Ectodermal cell (in vitro differentiated cells): Measurements from ENCODE around the gene RANGRF. TPM values are rescaled to one million over a fixed set of nuclear protein-coding genes. Genes with fewer than 3 reads are reported as not detected.
"Not testable (repeated sequence)": the region's sequence is repeated elsewhere in the genome, so short reads cannot be mapped to it uniquely, and the experiment has no call there.

Source experiments
- H3K27ac ChIP-seq: 2 replicates; pipeline ENCODE4 v1.7.0; 2013; ENCODE audit warnings: mild to moderate bottlenecking, low read depth, low read length; ENCODE audit not compliant: insufficient read depth, poor library complexity, severe bottlenecking
- H3K27me3 ChIP-seq: 2 replicates; pipeline ENCODE4 v1.7.0; 2013; ENCODE audit warnings: mild to moderate bottlenecking, low read length; ENCODE audit not compliant: insufficient read depth, control insufficient read depth, poor library complexity, severe bottlenecking
- H3K36me3 ChIP-seq: one replicate; pipeline ENCODE4 v1.7.0; 2013; ENCODE audit warnings: low read length; ENCODE audit not compliant: control insufficient read depth, insufficient read depth
- H3K4me1 ChIP-seq: one replicate; pipeline ENCODE4 v1.7.0; 2013; ENCODE audit warnings: low read length; ENCODE audit not compliant: control insufficient read depth, insufficient read depth
- H3K4me3 ChIP-seq: 2 replicates; pipeline ENCODE4 v1.7.0; 2013; ENCODE audit warnings: low read depth, low read length, control low read depth; ENCODE audit not compliant: insufficient read depth
- H3K9me3 ChIP-seq: 2 replicates; pipeline ENCODE4 v1.7.0; 2013; ENCODE audit warnings: mild to moderate bottlenecking, low read length, moderate library complexity; ENCODE audit not compliant: control insufficient read depth
- WGBS, 2 experiments: methylation state at CpG; one replicate each; pipeline ENCODE4 v1.1.7; 2013; ENCODE audit warnings: missing lambda C conversion rate in 2 of 2; 5-methylcytosine and 5-hydroxymethylcytosine counted together
- polyA plus RNA-seq, 4 experiments: library from polyadenylated mRNA; stranded (reverse); fragments of 50-300 nt; gene quantifications; one replicate each; pipeline ENCODE4 v1.2.3, GENCODE V29; 2013

RANGRF gene, protein sequence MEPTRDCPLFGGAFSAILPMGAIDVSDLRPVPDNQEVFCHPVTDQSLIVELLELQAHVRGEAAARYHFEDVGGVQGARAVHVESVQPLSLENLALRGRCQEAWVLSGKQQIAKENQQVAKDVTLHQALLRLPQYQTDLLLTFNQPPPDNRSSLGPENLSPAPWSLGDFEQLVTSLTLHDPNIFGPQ
- polyA plus RNA-seq (2013, experiment 1 of 4): 48.0 TPM
- 40.6 TPM for polyA plus RNA-seq (2013, experiment 2 of 4)
- 34.6 TPM for polyA plus RNA-seq (2013, experiment 3 of 4)
- 34.6 TPM for polyA plus RNA-seq (2013, experiment 4 of 4)

DNA sequence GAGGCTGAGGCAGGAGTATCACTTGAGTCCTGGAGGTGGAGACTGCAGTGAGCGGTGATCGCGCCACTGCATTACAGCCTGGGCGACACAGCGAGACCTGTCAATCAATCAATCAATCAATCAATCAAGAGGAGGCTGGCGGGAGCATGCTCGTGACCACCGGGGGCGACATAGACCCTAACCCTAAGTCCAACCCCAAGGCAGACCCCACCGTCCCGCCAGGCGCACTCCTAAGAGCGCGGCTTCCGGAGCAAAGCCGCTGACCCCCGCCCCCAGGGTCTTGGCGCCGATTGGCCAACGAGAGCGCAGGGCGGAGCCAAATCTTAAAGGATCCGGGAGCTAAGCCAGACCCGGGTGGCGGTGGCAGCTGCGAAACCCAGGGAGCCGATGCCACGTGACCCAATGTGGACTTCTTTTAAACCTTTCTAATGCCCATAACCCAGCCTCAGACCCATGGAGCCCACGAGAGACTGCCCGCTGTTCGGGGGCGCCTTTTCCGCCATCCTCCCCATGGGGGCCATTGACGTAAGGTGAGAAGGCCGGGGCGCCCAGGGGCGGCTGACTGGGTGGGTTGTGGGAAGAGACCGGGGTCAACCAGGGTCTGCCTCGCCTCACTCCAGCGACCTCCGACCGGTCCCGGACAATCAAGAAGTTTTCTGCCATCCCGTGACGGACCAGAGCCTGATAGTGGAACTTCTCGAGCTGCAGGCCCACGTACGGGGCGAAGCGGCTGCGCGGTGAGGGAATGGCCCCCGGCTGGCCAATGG lies at the start of gene RANGRF:
Gene RANGRF (plus strand): TSS at position 335 of the 767 bp plus-strand sequence. CDS start 119 bp downstream, at position 454.
- H3K27ac ChIP-seq: peak within 1 kb of the TSS; percentile 74

DNA sequence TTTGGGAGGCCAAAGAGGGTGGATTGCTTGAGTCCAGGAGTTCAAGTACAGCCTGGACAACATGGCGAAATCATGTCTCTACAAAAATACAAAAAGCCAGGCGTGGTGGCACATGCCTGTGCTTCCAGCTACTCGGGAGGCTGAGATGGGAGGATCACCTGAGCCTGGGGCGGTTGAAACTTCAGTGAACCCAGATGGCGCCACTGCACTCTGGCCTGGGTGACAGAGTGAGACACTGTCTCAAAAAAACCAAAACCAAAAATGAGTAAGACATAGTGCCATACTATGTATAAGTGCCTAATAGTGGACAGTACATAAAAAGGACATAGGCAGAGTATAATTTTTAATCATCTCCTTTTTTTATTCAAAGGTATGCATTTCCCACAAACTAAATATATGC lies 44.6 kb upstream of the RANGRF start:
- Histone ChIP-seq H3K4me3 (no peak overlapping the region), H3K27ac (no peak overlapping the region), H3K4me1 (no peaks in the 10 kb centered on the region), H3K9me3 (no peaks in the 10 kb centered on the region), H3K27me3 (no peaks in the 10 kb centered on the region), H3K36me3 (no peaks in the 10 kb centered on the region)
- WGBS, 2 experiments: 89 to 94% methylated on average over 5 of the region's 5 CpGs

More for the DNA sequence above, at the start of gene RANGRF:
- Histone ChIP-seq H3K4me3 (peak within 1 kb of the TSS; percentile 96), H3K4me1 (peaks cover 7% of the 10 kb centered on the region), H3K9me3 (no peaks in the 10 kb centered on the region), H3K27me3 (no peaks in the 10 kb centered on the region), H3K36me3 (no peaks in the 10 kb centered on the region)
- WGBS, 2 experiments: 0% methylated on average over 53 of the region's 53 CpGs

DNA sequence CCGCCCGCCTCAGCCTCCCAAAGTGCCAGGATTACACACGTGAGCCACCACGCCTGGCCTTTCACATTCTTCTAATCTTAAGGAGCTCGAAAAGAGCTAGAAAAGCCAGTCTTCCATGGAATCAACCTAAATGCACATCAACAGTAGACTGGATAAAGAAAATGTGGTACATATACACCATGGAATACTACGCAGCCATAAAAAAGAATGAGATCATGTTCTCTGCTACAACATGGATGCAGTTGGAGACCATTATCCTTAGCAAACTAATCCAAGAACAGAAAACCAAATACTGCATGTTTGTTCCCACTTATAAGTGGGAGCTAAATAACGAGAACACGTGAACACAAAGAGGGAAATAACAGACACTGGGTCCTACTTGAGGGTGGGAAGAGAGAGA lies 43.7 kb upstream of the RANGRF start:
- no peaks in the 10 kb centered on the region for H3K9me3 ChIP-seq

DNA sequence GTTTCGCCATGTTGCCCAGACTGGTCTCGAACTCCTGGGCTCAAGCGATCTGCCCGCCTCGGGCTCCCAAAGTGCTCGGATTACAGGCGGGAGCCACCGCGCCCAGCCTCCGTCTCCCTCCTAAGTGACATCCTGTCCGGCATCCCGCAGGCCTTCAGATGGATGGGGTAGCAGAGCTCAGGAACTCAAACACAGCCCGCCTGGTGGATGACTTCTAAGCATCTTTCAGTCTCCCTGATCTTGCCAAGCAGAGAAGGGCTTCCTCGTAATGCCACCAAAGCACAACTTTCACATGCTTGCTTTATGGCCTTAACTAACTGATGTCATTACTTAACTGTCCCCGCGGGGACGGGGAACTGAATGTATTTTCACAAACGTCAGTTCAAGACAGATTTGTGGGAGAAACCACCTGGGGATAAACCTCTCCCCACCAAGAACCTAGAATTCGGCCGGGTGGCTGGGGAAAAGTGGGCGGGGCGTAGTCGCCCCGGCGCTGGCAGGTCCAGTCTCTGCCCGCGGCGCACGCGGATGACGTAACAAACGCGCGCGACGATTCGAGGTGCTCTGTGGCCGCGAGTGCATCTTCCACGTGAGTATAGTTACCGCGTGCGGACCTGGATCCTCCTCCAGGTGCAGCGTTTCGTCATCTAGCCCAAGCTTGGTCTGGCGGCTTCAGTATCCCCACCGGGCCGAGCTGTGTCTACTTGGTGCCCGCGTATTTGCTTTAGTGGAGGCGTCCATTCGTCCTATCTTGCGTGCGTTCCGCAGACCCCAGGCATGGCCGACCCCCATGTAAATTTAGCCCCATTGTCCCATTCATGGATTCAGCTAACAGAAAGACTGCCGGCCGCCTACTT lies 39.5 kb upstream of the RANGRF start, which contains the start of gene PFAS:
Gene PFAS (plus strand): TSS at position 539 of the 857 bp plus-strand sequence. CDS start 4,649 bp downstream, outside the sequence.
- H3K27ac ChIP-seq: peak within 1 kb of the TSS; percentile 93
- WGBS, 2 experiments: 0% methylated on average over 58 of the region's 58 CpGs
- H3K4me1 ChIP-seq: peaks cover 11% of the 10 kb centered on the region
- H3K9me3 ChIP-seq: no peaks in the 10 kb centered on the region
- no peaks in the 10 kb centered on the region for H3K27me3 ChIP-seq
- H3K4me3 ChIP-seq: peak within 1 kb of the TSS; percentile 99
- H3K36me3 ChIP-seq: no peaks in the 10 kb centered on the region

More for the DNA sequence above, 43.7 kb upstream of the RANGRF start:
- no peaks in the 10 kb centered on the region for H3K27me3 ChIP-seq
- no peaks in the 10 kb centered on the region for H3K36me3 ChIP-seq
- peaks cover 3% of the 10 kb centered on the region for H3K4me1 ChIP-seq
- H3K4me3 ChIP-seq: no peak overlapping the region
- WGBS, 2 experiments: 92 to 97% methylated on average over 8 of the region's 8 CpGs
- H3K27ac ChIP-seq: no peak overlapping the region

DNA sequence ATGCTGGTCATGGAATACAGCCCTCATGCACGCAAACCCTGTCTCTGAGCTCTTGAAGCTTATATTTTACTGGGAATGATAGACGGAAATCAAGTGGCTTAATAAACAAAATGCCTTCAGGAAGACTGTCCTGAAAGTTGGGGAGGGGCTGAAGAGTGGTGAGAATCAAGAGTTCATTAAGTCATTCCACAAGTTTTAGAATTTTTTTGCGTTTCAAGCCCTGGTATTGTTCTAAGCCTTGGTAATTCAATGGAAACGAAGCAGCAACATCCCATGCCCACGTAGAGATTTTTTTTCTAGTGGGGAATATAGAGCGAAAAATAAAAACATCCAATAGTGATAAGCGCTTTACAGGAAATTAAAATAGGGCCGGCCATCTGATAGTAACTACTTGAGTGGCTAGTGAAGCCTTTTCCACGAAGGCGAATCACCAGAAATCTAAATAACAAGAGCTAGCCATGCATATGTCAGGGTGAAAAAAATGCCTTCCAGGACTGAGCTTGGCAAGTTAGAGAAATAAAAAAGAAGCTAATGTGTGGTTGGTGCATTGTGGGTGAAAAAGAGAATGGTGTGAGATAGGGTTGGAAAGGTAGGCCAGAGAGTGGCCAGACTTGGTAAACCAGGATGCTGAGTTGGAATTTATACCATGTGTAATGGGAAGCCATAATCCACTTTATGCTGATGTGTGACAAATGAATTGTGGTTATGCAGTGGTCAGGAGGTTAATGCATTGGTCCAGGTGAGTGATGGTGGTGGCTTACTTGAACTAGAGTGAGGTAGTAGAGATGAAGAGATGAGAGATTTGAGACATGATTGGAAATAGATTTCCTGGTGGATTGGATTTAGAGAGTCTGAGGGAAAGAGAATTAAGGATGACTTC lies 38.6 kb upstream of the RANGRF start:
- Histone ChIP-seq H3K36me3 (peaks cover 1% of the 10 kb centered on the region), H3K9me3 (no peaks in the 10 kb centered on the region), H3K4me3 (peak overlapping the region; percentile 99), H3K27ac (peak overlapping the region; percentile 93), H3K27me3 (no peaks in the 10 kb centered on the region), H3K4me1 (peaks cover 11% of the 10 kb centered on the region)
- 12 to 13% methylated on average over 10 of the region's 10 CpGs for WGBS, 2 experiments

DNA sequence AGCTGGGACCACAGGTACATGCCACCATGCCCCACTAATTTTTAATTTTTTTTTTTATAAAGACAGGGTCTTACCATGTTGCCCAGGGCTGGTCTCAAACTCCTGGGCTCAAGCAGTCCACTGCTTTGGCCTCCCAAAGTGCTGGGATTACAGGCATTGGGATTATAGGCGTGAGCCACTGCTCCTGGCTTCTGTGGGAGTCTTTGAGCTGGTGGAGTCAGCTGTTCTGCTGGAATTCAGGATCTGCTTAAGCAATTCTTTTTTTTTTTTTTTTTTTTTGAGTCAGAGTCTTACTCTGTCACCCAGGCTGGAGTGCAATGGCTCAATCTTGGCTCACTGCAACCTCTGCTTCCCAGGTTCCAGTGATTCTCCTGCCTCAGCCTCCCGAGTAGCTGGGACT lies 37.1 kb upstream of the RANGRF start:
- H3K27ac ChIP-seq, H3K9me3 ChIP-seq, H3K27me3 ChIP-seq, H3K4me3 ChIP-seq: not testable (repeated sequence)
- WGBS, 2 experiments: 86 to 88% methylated on average over 2 of the region's 2 CpGs
- peaks cover 17% of the 10 kb centered on the region for H3K36me3 ChIP-seq
- peaks cover 11% of the 10 kb centered on the region for H3K4me1 ChIP-seq

DNA sequence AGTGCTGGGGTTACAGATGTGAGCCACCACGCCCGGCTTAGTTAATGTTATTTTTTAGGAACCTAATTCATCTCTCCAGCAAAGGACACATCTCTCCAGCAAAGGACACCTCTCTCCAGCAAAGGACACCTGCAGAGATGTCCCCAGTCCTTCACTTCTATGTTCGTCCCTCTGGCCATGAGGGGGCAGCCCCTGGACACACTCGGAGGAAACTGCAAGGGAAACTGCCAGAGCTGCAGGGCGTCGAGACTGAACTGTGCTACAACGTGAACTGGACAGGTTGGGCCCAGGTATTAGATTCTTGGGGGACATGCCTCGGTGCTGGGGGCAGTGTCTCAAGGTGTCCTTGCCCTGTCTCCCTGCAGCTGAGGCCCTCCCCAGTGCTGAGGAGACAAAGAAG lies 34.7 kb upstream of the RANGRF start:
- no peaks in the 10 kb centered on the region for H3K9me3 ChIP-seq
- no peaks in the 10 kb centered on the region for H3K27me3 ChIP-seq
- H3K4me1 ChIP-seq: peaks cover 11% of the 10 kb centered on the region
- no peak overlapping the region for H3K27ac ChIP-seq
- peaks cover 36% of the 10 kb centered on the region for H3K36me3 ChIP-seq
- WGBS, 2 experiments: 86% methylated on average over 8 of the region's 8 CpGs
- H3K4me3 ChIP-seq: no peak overlapping the region

DNA sequence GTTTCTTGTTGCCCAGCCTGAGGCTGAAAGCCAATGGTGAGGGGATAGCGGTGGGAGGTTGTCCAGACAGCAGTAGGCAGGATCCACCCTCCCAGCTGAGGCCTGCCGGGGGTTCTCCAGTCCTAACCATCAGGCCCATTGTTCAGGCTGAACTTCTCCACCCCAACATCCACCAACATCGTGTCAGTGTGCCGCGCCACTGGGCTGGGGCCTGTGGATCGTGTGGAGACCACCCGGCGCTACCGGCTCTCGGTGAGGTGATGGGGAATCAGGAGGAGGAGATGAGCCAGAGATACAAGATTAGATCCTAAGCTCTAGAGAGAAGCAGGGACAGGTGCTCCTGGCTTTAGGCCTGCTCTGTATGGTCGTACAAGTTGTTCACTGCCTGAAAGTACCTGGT lies 33.6 kb upstream of the RANGRF start:
- H3K27ac ChIP-seq: no peak overlapping the region
- peaks cover 7% of the 10 kb centered on the region for H3K4me1 ChIP-seq
- peaks cover 45% of the 10 kb centered on the region for H3K36me3 ChIP-seq
- H3K27me3 ChIP-seq: no peaks in the 10 kb centered on the region
- no peak overlapping the region for H3K4me3 ChIP-seq
- H3K9me3 ChIP-seq: no peaks in the 10 kb centered on the region
- 97% methylated on average over 11 of the region's 11 CpGs for WGBS, 2 experiments

DNA sequence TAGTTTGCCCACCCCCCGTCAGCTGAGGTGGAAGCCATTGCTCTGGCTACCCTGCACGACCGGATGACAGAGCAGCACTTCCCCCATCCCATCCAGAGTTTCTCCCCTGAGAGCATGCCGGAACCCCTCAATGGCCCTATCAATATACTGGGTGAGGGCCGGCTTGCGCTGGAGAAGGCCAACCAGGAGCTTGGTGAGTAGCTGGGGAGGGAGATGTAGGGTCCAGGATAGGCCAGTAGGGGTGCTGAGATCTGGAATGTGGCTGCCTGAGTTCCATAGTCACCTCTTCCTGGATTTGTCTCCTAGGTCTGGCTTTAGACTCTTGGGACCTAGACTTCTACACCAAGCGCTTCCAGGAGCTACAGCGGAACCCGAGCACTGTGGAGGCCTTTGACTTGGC lies 33.0 kb upstream of the RANGRF start:
- no peak overlapping the region for H3K27ac ChIP-seq

More for the DNA sequence above, 33.0 kb upstream of the RANGRF start:
- H3K36me3 ChIP-seq: peaks cover 51% of the 10 kb centered on the region
- no peak overlapping the region for H3K4me3 ChIP-seq
- no peaks in the 10 kb centered on the region for H3K9me3 ChIP-seq
- WGBS, 2 experiments: 93 to 95% methylated on average over 9 of the region's 9 CpGs
- H3K4me1 ChIP-seq: peaks cover under 1% of the 10 kb centered on the region
- no peaks in the 10 kb centered on the region for H3K27me3 ChIP-seq
